ENCODE data around the gene FIGN.

The FIGN gene, protein sequence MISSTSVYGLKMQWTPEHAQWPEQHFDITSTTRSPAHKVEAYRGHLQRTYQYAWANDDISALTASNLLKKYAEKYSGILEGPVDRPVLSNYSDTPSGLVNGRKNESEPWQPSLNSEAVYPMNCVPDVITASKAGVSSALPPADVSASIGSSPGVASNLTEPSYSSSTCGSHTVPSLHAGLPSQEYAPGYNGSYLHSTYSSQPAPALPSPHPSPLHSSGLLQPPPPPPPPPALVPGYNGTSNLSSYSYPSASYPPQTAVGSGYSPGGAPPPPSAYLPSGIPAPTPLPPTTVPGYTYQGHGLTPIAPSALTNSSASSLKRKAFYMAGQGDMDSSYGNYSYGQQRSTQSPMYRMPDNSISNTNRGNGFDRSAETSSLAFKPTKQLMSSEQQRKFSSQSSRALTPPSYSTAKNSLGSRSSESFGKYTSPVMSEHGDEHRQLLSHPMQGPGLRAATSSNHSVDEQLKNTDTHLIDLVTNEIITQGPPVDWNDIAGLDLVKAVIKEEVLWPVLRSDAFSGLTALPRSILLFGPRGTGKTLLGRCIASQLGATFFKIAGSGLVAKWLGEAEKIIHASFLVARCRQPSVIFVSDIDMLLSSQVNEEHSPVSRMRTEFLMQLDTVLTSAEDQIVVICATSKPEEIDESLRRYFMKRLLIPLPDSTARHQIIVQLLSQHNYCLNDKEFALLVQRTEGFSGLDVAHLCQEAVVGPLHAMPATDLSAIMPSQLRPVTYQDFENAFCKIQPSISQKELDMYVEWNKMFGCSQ

GRCh38 chr2:163735685-163736432, at the start of gene FIGN:
Gene FIGN, minus strand, starts transcription at chr2:163736008. Its CDS starts 1,081 bp downstream, at chr2:163734927.
- DNase-seq (ENCODE audit: low read depth, low spot score): no peak
- peak within 1 kb of the TSS; percentile 52 for H3K27ac ChIP-seq

DNA sequence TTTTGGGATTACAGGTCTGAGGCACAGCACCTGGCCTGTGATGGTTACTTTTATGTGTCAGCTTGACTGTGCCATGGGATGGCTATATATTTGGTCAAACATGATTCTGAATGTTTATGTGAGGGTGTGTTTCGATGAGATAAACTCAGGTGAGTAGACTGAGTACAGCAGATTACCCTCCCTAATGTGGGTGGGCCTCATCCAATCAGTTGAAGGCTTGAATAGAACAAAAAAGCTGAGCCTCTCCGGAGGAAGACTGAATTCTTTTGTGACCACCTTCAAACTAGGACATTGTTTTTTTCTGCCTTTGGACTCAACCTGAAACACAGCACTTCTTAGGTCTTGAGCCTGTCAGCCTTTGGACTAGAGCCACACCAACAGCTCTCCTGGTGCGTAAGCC, 49.4 kb upstream of the FIGN start:
- H3K27ac ChIP-seq: no peak overlapping the region
- no peak for DNase-seq (ENCODE audit: low read depth, low spot score)

DNA sequence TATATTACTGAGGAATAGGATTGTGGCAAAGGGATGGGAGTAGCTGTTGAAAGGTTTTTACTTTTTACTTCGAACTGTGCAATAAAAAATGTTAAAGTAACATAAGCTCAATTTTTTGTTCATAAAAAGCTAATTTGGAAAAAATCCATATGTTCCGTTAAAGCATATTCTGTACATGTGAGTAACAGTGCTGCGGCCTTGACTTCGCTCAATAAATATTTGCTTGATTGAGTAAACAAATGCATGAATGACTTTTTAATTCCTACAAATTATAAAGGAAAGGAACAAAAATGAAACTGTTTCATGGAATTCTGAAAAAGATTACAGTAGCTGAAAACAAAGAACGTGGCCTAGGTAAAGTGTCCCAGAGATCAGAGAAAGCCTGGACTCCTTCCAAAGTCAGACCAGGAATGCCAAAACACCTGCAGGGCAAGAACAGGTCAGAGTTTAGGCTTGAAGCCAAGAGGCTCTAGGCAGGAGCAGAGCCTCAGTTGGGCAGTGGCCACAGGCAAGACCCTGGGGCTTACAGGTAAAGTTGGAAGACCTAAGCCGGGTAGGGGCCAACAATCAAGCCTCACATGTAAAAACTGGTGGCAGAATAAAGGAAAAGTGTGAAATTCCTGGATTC, 44.3 kb upstream of the FIGN start:
- no peak for DNase-seq (ENCODE audit: low read depth, low spot score)
- no peak overlapping the region for H3K27ac ChIP-seq

GRCh38 chr2:163778045-163778781, 42.4 kb upstream of the FIGN start:
- peak overlapping the region; percentile 24 for H3K27ac ChIP-seq
- peak; percentile 39 for DNase-seq (ENCODE audit: low read depth, low spot score)

- no peak for DNase-seq (ENCODE audit: low read depth, low spot score)
- H3K27ac ChIP-seq: peak overlapping the region; percentile 85
These were observed 39.5 kb upstream of the FIGN start for GRCh38 chr2:163775304-163775703.

DNA sequence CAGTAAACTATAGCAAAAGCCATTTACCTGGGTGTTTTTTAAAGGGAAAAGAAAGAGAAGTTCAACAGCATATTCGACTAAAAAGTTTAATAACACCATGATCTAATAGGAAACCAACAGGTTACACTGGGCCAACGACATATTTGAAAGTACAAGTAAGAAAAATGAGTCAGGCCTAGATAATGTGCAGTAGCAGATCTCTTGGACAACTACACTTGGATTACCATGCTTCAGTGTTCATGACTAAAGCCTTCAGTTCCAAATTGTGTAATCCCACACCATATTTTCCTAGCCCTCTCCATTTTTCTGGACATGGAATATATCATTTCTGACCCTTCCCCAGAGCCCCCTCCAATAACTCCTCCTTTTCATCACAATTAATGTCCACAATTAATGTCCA, 39.1 kb upstream of the FIGN start:
- peak overlapping the region; percentile 85 for H3K27ac ChIP-seq
- DNase-seq (ENCODE audit: low read depth, low spot score): peak; percentile 83

- DNase-seq (ENCODE audit: low read depth, low spot score): no peak
- H3K27ac ChIP-seq: peak overlapping the region; percentile 85
These were observed 37.5 kb upstream of the FIGN start for GRCh38 chr2:163773276-163773675.

- peak overlapping the region; percentile 83 for H3K27ac ChIP-seq
- DNase-seq (ENCODE audit: low read depth, low spot score): no peak
These were observed 35.8 kb upstream of the FIGN start for GRCh38 chr2:163771596-163771995.

DNA sequence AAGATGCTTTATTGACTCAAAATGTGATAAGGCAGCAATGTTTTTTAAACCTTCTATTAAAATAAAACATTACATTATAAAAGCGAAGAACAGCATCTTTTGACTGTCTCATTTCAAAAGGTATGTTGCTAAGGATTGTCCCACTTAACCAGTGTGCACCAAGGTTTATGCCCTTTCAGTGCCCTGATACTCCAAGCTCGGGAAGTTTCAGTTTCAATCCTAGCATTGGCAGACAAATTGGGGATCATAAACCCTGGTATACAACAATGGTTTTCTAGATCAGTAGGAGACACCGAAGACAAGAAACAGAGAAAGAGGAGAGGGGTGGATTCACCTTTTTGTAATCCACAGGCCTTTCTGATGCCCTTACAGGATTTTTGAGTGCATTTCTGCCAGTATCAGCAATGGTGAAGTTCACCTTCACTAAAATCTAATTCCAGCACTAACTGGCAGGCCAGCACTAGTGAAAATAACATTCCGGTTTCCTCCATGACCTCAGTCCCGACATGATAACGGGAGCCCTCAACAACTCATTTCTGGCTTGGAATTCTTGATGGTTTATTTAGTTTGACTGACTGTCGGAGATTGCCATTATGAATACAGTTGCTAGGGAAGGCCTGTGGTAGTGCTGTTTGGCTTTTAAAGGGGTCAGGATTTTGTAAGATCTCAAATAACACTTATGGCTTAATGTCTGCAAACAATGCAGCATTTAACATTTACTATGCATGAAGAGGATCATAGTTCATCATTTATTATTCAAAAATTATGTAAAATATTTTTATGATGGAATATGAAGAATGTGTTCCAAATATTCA, 33.3 kb upstream of the FIGN start:
- DNase-seq (ENCODE audit: low read depth, low spot score): no peak
- H3K27ac ChIP-seq: no peak overlapping the region

GRCh38 chr2:163767097-163767496, 31.3 kb upstream of the FIGN start:
- no peak for DNase-seq (ENCODE audit: low read depth, low spot score)
- H3K27ac ChIP-seq: no peak overlapping the region

DNA sequence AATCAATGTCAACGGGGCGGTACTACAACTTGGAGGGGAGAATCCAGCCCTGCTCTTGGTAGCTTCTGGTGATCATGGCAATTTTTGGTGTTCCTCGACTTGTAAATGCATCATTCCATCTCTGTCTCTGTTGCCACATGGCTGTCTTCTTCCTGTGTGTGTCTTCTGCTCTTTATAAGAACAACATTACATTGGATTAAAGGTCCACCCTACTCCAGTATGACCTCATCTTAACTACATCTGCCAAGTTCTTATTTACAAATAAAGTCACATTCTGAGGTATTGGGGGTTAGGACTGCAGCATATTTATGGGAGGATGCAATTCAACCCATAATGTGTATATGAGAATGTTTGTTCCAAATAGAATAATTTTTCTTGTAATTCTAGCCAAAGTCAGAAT, 28.8 kb upstream of the FIGN start:
- H3K27ac ChIP-seq: no peak overlapping the region
- no peak for DNase-seq (ENCODE audit: low read depth, low spot score)

- H3K27ac ChIP-seq: no peak overlapping the region
- DNase-seq (ENCODE audit: low read depth, low spot score): no peak
These were observed 23.2 kb upstream of the FIGN start for GRCh38 chr2:163759013-163759412.

DNA sequence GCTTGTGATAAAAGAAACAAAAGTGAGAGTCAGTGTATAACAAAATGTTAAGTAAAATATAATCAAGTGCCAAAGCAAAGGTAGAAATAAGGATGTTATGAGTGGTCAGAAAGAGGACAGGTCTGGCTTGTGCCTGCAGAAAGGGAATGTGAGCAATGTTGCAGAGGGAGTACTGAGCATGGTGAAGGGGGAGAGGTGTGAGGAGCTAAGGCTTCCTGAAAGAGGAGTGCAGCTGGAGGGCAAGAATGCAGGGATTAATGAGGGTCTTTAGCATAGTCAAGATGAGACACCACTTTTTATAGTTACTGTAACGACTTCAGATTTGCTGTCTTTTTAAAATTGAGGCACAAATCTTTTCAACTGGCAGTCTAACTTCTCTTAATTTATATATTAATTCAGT, 22.0 kb upstream of the FIGN start:
- no peak for DNase-seq (ENCODE audit: low read depth, low spot score)
- H3K27ac ChIP-seq: no peak overlapping the region

GRCh38 chr2:163756588-163756987, 20.8 kb upstream of the FIGN start:
- H3K27ac ChIP-seq: no peak overlapping the region
- no peak for DNase-seq (ENCODE audit: low read depth, low spot score)

GRCh38 chr2:163755366-163755765, 19.6 kb upstream of the FIGN start:
- no peak for DNase-seq (ENCODE audit: low read depth, low spot score)
- no peak overlapping the region for H3K27ac ChIP-seq

DNA sequence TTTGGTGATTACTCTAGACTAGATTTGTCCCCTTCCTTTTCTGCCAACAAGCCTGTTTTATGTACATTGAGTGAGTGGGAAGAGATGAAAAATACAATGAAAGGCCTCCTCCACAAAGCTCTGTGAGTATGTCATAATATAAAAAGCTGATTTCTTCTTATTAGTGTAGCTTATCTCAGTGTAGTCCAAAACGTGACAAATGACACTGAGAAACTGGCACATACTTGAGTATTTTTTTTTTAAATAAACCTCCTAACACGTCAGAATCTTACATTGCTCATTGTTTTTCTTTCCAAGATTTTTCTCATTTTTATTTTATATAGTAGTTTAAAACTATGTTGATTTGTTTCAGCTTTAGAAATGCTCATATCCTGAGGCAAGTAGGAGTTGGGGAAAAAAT, 17.9 kb upstream of the FIGN start:
- DNase-seq (ENCODE audit: low read depth, low spot score): no peak
- peak overlapping the region; percentile 82 for H3K27ac ChIP-seq

DNA sequence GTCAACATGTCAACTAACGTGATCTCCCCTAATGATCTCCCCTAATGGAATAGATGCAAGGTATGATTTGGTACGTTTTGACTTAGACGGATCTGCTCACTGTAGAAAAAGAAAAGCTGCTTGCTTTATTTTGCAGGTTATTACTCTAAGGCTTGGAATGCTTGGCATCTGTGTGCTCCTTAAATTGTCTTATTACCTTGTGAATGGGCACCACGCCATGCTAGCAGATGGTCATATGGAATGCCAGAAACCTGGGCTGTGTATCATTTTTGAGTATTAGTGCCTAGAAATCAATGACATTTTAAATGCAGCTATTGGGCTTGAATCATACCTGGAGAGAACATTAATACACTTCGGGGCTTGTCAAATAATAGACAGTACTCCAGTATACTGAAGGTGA, 16.5 kb upstream of the FIGN start:
- peak overlapping the region; percentile 82 for H3K27ac ChIP-seq
- no peak for DNase-seq (ENCODE audit: low read depth, low spot score)

DNA sequence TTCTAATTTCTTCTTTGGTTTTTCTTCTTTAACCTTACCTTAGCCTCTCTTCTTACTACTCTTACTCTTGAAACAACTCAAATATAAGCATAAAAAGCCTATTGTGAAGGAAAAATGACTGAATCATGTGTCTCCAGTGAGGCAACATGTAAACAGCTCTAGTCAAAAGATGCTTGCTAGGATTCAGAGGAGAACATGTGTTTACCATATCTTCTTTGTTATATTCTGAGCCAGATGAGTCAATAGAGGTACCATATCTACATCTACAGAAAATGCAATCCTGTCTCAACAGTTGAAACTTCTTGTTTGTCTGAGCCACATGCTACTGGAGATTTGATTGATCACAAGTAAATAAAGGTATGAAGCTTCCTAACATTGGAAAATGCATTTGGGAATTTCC, 15.9 kb upstream of the FIGN start:
- DNase-seq (ENCODE audit: low read depth, low spot score): no peak
- H3K27ac ChIP-seq: peak overlapping the region; percentile 82

DNA sequence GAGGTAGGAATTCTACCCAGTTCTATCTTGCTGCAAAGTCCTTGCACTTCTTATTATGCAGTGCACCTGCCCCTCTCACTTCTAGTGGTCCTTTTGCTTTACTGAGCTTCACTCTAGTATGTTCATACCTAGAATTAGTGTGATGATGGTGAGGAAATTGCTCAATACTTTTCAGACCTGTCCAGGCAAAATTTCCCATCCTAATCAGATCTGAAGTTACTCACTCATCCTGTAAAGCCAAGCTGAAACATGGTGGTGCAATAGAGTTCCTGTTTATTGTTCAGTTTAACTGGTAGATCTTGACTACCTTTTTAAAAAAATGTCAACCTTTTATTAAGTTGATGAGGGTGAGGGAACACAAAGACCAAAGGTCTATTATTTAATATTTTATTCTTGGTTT, 12.6 kb upstream of the FIGN start:
- DNase-seq (ENCODE audit: low read depth, low spot score): peak; percentile 66
- H3K27ac ChIP-seq: peak overlapping the region; percentile 74
